Trophoblast cell (in vitro differentiated cells and primary cell): Measurements from ENCODE around the gene LRTM2.

Source experiments
- DNase-seq, 2 donors: peaks; one replicate each; pipeline ENCODE4 v3.0.0-alpha.2; 2016
- H2AFZ ChIP-seq: 2 replicates; pipeline ENCODE4 v1.6.1; 2013; ENCODE audit warnings: low read length, moderate library complexity, mild to moderate bottlenecking; ENCODE audit not compliant: insufficient read depth, poor library complexity
- H2AK5ac ChIP-seq: 2 replicates; pipeline ENCODE4 v1.6.1; 2013; ENCODE audit warnings: mild to moderate bottlenecking, low read length
- H2BK120ac ChIP-seq: 2 replicates; pipeline ENCODE4 v1.6.1; 2013; ENCODE audit warnings: low read length, mild to moderate bottlenecking, moderate library complexity; ENCODE audit not compliant: insufficient read depth, poor library complexity
- H2BK12ac ChIP-seq: 2 replicates; pipeline ENCODE4 v1.6.1; 2013; ENCODE audit warnings: mild to moderate bottlenecking, low read length, moderate library complexity
- H2BK5ac ChIP-seq: 2 replicates; pipeline ENCODE4 v1.6.1; 2013; ENCODE audit warnings: low read length, low read depth, moderate library complexity, mild to moderate bottlenecking; ENCODE audit not compliant: poor library complexity
- H3K14ac ChIP-seq: 2 replicates; pipeline ENCODE4 v1.6.1; 2013; ENCODE audit warnings: mild to moderate bottlenecking, low read length
- H3K18ac ChIP-seq: 2 replicates; pipeline ENCODE4 v1.6.1; 2013; ENCODE audit warnings: mild to moderate bottlenecking, low read length
- H3K23ac ChIP-seq: 2 replicates; pipeline ENCODE4 v1.6.1; 2013; ENCODE audit warnings: low read length
- H3K27ac ChIP-seq: 2 replicates; pipeline ENCODE4 v1.5.1; 2013; ENCODE audit warnings: low read depth, mild to moderate bottlenecking, inconsistent platforms, low read length, moderate library complexity
- H3K27me3 ChIP-seq: 2 replicates; pipeline ENCODE4 v1.6.1; 2013; ENCODE audit warnings: inconsistent platforms, mild to moderate bottlenecking, low read length, moderate library complexity; ENCODE audit not compliant: insufficient read depth
- H3K36me3 ChIP-seq, 2 experiments: 1 replicate in 1 of 2; 2 replicates in 1 of 2; pipeline ENCODE4 v1.6.1; 2013; ENCODE audit warnings: low read length in 2 of 2, mild to moderate bottlenecking in 2 of 2, moderate library complexity in 1 of 2; ENCODE audit not compliant: insufficient read depth in 2 of 2, control insufficient read depth in 1 of 2
- H3K4ac ChIP-seq: 2 replicates; pipeline ENCODE4 v1.6.1; 2013; ENCODE audit warnings: low read depth, mild to moderate bottlenecking, low read length, moderate library complexity
- H3K4me1 ChIP-seq, 2 experiments: 1 replicate in 1 of 2; 2 replicates in 1 of 2; pipeline ENCODE4 v1.6.1; 2013; ENCODE audit warnings: low read length in 2 of 2, mild to moderate bottlenecking in 2 of 2, moderate library complexity in 1 of 2; ENCODE audit not compliant: insufficient read depth in 2 of 2, control insufficient read depth in 1 of 2
- H3K4me2 ChIP-seq: 2 replicates; pipeline ENCODE4 v1.6.1; 2013; ENCODE audit warnings: inconsistent platforms, mild to moderate bottlenecking, low read length, moderate library complexity
- H3K4me3 ChIP-seq: 2 replicates; pipeline ENCODE4 v1.5.1; 2013; ENCODE audit warnings: mild to moderate bottlenecking, low read depth, low read length, inconsistent platforms
- H3K79me1 ChIP-seq: one replicate; pipeline ENCODE4 v1.6.1; 2013; ENCODE audit warnings: low read length
- H3K79me2 ChIP-seq: 2 replicates; pipeline ENCODE4 v1.6.1; 2013; ENCODE audit warnings: low read length, mild to moderate bottlenecking; ENCODE audit not compliant: control insufficient read depth, insufficient read depth, poor library complexity
- H3K9ac ChIP-seq: 2 replicates; pipeline ENCODE4 v1.6.1; 2013; ENCODE audit warnings: mild to moderate bottlenecking, low read length
- H3K9me3 ChIP-seq: 2 replicates; pipeline ENCODE4 v1.6.1; 2013; ENCODE audit warnings: low read depth, mild to moderate bottlenecking, control low read depth, inconsistent platforms, low read length; ENCODE audit not compliant: insufficient read depth
- H4K12ac ChIP-seq: 2 replicates; pipeline ENCODE4 v1.6.1; 2013; ENCODE audit warnings: low read depth, mild to moderate bottlenecking, low read length, moderate library complexity
- H4K8ac ChIP-seq: 2 replicates; pipeline ENCODE4 v1.6.1; 2013; ENCODE audit warnings: low read depth, mild to moderate bottlenecking, low read length, moderate library complexity
- H4K91ac ChIP-seq: one replicate; pipeline ENCODE4 v1.6.1; 2013; ENCODE audit warnings: low read depth, mild to moderate bottlenecking, low read length, moderate library complexity
- WGBS: extraction: QIAGEN DNeasy Blood & Tissue Kit; methylation state at CpG from one replicate; pipeline ENCODE4 v1.1.7; 2013; ENCODE audit warnings: missing lambda C conversion rate; ENCODE audit not compliant: insufficient read length, insufficient coverage; ENCODE audit errors: extremely low coverage; 5-methylcytosine and 5-hydroxymethylcytosine counted together

LRTM2 gene

GRCh38 chr12:1787714-1788113, 32.7 kb upstream of the LRTM2 start:
- Histone ChIP-seq H3K4ac (no peak overlapping the region), H3K14ac (no peak overlapping the region), H2BK12ac (no peak overlapping the region), H3K4me1 (no peaks in the 10 kb centered on the region), H3K9ac (no peak overlapping the region), H4K8ac (no peak overlapping the region), H3K79me1 (no peaks in the 10 kb centered on the region), H2BK5ac (no peak overlapping the region), H4K91ac (no peak overlapping the region), H3K18ac (no peak overlapping the region), H3K27ac (no peak overlapping the region), H2AK5ac (no peak overlapping the region), H2AFZ (no peak overlapping the region), H3K27me3 (no peaks in the 10 kb centered on the region), H3K4me3 (no peak overlapping the region), H3K4me2 (no peak overlapping the region), H3K23ac (no peak overlapping the region), H4K12ac (no peak overlapping the region), H3K9me3 (no peaks in the 10 kb centered on the region), H3K36me3 (peaks cover 8 to 28% of the 10 kb centered on the region in 2 experiments), H3K79me2 (no peaks in the 10 kb centered on the region), H2BK120ac (no peak overlapping the region)
- no CpG with 5 or more reads among the region's 6 CpGs for WGBS
- no peak for DNase-seq

GRCh38 chr12:1790444-1790843, 29.9 kb upstream of the LRTM2 start:
- no peak overlapping the region for H3K4me3 ChIP-seq
- H3K27ac ChIP-seq = no peak overlapping the region
- no peak overlapping the region for H2BK120ac ChIP-seq
- H3K4ac ChIP-seq = no peak overlapping the region
- no peak overlapping the region for H4K8ac ChIP-seq
- no peaks in the 10 kb centered on the region for H3K79me2 ChIP-seq
- H2BK12ac ChIP-seq = no peak overlapping the region
- no peak overlapping the region for H3K9ac ChIP-seq
- no peaks in the 10 kb centered on the region for H3K9me3 ChIP-seq
- no peak overlapping the region for H2AFZ ChIP-seq
- peaks cover 6 to 19% of the 10 kb centered on the region in 2 experiments for H3K36me3 ChIP-seq
- no peak overlapping the region for H3K4me2 ChIP-seq
- H4K91ac ChIP-seq = no peak overlapping the region
- H3K79me1 ChIP-seq = no peaks in the 10 kb centered on the region
- H3K27me3 ChIP-seq = no peaks in the 10 kb centered on the region
- no peak overlapping the region for H3K18ac ChIP-seq
- H2BK5ac ChIP-seq = no peak overlapping the region
- no peak for DNase-seq
- H4K12ac ChIP-seq = no peak overlapping the region
- WGBS = no CpG with 5 or more reads among the region's 7 CpGs
- no peaks in the 10 kb centered on the region for H3K4me1 ChIP-seq
- H3K23ac ChIP-seq = no peak overlapping the region
- no peak overlapping the region for H3K14ac ChIP-seq
- no peak overlapping the region for H2AK5ac ChIP-seq

- Histone ChIP-seq H3K27ac (no peak overlapping the region), H3K4me3 (no peak overlapping the region), H3K79me2 (no peaks in the 10 kb centered on the region), H4K12ac (no peak overlapping the region), H4K91ac (no peak overlapping the region), H2BK5ac (no peak overlapping the region), H3K9me3 (no peaks in the 10 kb centered on the region), H2AFZ (no peak overlapping the region), H3K14ac (no peak overlapping the region), H3K27me3 (no peaks in the 10 kb centered on the region), H2BK12ac (no peak overlapping the region), H3K4ac (no peak overlapping the region), H3K79me1 (no peaks in the 10 kb centered on the region), H2AK5ac (no peak overlapping the region), H3K4me2 (no peak overlapping the region), H2BK120ac (no peak overlapping the region), H3K9ac (no peak overlapping the region), H3K23ac (no peak overlapping the region), H3K18ac (no peak overlapping the region), H4K8ac (no peak overlapping the region), H3K4me1 (peaks cover 1 to 2% of the 10 kb centered on the region in 2 experiments), H3K36me3 (peaks cover 3 to 13% of the 10 kb centered on the region in 2 experiments)
- no CpG with 5 or more reads among the region's 10 CpGs for WGBS
- peak; percentile 63 to 83 for DNase-seq
Observed at GRCh38 chr12:1791104-1791841, 29.1 kb upstream of the LRTM2 start.

GRCh38 chr12:1792406-1792805, 28.0 kb upstream of the LRTM2 start:
- no peaks in the 10 kb centered on the region for H3K79me2 ChIP-seq
- no peak overlapping the region for H2BK5ac ChIP-seq
- H3K79me1 ChIP-seq = no peaks in the 10 kb centered on the region
- no peak overlapping the region for H3K9ac ChIP-seq
- H3K4me1 ChIP-seq = peaks cover 5 to 6% of the 10 kb centered on the region in 2 experiments
- no peak overlapping the region for H3K4me2 ChIP-seq
- H4K8ac ChIP-seq = no peak overlapping the region
- DNase-seq = no peak
- no peak overlapping the region for H4K12ac ChIP-seq
- no peak overlapping the region for H2BK120ac ChIP-seq
- no peaks in the 10 kb centered on the region for H3K9me3 ChIP-seq
- H3K18ac ChIP-seq = no peak overlapping the region
- no peak overlapping the region for H2AK5ac ChIP-seq
- peaks cover 0 to 7% of the 10 kb centered on the region in 2 experiments for H3K36me3 ChIP-seq
- no peak overlapping the region for H2AFZ ChIP-seq
- H3K27ac ChIP-seq = no peak overlapping the region
- H3K4ac ChIP-seq = no peak overlapping the region
- no peak overlapping the region for H3K23ac ChIP-seq
- H2BK12ac ChIP-seq = no peak overlapping the region
- no peak overlapping the region for H3K14ac ChIP-seq
- H3K4me3 ChIP-seq = no peak overlapping the region
- H4K91ac ChIP-seq = no peak overlapping the region
- no peaks in the 10 kb centered on the region for H3K27me3 ChIP-seq
- WGBS = no CpG with 5 or more reads among the region's 6 CpGs
